Measurements from ENCODE around the gene TRABD. TPM values are rescaled to one million over a fixed set of nuclear protein-coding genes. Genes with fewer than 3 reads are reported as not detected.
"Not testable (repeated sequence)": the region's sequence is repeated elsewhere in the genome, so short reads cannot be mapped to it uniquely, and the experiment has no call there.

The TRABD gene, protein sequence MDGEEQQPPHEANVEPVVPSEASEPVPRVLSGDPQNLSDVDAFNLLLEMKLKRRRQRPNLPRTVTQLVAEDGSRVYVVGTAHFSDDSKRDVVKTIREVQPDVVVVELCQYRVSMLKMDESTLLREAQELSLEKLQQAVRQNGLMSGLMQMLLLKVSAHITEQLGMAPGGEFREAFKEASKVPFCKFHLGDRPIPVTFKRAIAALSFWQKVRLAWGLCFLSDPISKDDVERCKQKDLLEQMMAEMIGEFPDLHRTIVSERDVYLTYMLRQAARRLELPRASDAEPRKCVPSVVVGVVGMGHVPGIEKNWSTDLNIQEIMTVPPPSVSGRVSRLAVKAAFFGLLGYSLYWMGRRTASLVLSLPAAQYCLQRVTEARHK
- total RNA-seq = 10 to 100 TPM; 12.3 to 20.0 TPM

DNA sequence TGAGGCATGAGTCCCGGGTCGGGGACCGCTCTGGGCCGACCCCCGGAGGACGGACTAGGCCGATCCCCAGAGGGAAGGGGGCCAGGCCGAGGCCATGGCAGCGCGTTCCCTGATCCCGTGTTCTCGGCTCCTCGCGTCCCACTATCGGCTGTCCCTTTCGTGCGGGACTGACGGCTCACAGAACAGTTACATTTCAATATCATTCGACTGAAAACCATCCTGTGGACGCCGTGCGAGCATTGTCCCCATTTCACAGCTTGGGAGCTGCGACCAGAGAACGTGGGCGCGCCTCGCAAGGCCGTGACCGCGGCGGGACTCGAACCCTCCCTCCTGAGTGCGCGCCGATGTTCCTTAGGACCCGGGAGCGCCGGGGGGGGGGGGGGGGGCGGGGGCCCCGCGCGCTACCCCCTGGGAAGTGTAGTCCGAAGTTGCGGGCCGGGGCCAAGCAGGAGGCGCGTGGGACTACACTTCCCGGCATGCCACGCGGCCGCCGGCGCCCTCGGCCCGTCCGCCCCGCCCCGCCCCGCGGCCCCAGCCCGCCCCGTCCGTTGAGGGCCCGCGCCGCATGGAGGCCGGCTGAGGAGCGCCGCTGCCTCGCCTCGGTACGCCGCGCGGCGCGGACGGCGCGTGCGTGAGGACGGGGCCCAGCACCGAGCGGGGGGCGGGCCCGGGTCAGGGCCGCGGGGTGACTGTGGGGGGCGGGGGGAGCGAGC, at the start of gene TRABD:
TSS of gene TRABD (plus strand) at position 539 of the 713 bp plus-strand sequence. CDS start 7,148 bp downstream, outside the sequence.
- Histone ChIP-seq H3K9me3 (no peaks in the 10 kb centered on the region), H3K27me3 (no peaks in the 10 kb centered on the region), H3K4me3 (peak within 1 kb of the TSS; percentile 80 to 83), H3K27ac (peak within 1 kb of the TSS; percentile 67 to 85), H3K4me1 (peaks cover 5 to 61% of the 10 kb centered on the region in 2 donors), H3K36me3 (no peaks in the 10 kb centered on the region)
- peak; percentile 86 for DNase-seq (ENCODE audit: low spot score)
- TF ChIP-seq, protein P1, sequence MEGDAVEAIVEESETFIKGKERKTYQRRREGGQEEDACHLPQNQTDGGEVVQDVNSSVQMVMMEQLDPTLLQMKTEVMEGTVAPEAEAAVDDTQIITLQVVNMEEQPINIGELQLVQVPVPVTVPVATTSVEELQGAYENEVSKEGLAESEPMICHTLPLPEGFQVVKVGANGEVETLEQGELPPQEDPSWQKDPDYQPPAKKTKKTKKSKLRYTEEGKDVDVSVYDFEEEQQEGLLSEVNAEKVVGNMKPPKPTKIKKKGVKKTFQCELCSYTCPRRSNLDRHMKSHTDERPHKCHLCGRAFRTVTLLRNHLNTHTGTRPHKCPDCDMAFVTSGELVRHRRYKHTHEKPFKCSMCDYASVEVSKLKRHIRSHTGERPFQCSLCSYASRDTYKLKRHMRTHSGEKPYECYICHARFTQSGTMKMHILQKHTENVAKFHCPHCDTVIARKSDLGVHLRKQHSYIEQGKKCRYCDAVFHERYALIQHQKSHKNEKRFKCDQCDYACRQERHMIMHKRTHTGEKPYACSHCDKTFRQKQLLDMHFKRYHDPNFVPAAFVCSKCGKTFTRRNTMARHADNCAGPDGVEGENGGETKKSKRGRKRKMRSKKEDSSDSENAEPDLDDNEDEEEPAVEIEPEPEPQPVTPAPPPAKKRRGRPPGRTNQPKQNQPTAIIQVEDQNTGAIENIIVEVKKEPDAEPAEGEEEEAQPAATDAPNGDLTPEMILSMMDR (IDR thresholded peaks at IDR 0.05) = no peak

DNA sequence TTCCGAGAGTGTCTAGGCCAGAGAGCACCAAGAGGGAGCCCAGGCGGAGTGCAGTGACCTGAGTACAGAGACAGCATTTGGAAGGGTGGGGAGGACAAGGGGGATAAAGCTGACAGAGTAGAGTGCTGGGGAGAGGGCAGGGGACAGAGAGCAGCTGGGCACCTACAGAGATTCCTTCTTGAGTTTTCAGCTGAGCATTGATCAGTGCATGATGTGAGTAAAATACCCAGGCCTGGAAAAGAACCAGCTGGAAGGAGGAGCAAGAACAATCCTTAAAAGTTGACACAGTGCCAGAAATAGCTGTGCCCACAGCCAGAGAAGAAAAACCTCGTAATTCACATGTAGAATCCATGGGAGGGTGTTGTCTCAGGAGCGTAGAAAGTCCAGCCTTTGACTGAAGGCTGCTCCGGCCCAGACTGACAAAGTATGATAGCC, 49.1 kb upstream of the TRABD start:
- no peaks in the 10 kb centered on the region for H3K4me1 ChIP-seq
- no peak overlapping the region for H3K27ac ChIP-seq
- DNase-seq (ENCODE audit: low spot score) = no peak
- H3K36me3 ChIP-seq = no peaks in the 10 kb centered on the region
- H3K9me3 ChIP-seq = no peaks in the 10 kb centered on the region
- no peaks in the 10 kb centered on the region for H3K27me3 ChIP-seq
- H3K4me3 ChIP-seq = no peak overlapping the region
- TF ChIP-seq, protein P1 (IDR thresholded peaks at IDR 0.05) = no peak

- not testable (repeated sequence) for H3K4me1 ChIP-seq; H3K27me3 ChIP-seq; H3K4me3 ChIP-seq; H3K9me3 ChIP-seq; DNase-seq (ENCODE audit: low spot score); H3K27ac ChIP-seq; H3K36me3 ChIP-seq
Measured at GRCh38 chr22:50137277-50137676, 48.4 kb upstream of the TRABD start.

DNA sequence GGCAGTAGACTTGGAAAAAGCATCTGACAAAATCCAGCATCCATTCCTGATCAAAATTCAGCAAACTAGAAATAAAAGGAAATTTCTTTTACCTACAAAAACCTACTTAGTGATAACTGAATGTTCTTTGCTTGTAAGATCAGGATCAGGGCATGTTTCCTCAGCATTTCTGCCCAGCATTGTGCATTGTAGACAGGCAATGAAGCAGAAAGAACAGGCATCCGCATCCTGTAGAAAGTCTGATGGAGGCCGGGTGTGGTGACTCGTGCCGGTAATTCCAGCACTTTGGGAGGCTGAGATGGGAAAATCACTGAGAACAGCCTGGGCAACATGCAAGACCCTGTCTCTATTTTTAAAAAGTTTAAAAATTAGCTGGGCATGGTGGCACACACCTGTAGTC, 47.7 kb upstream of the TRABD start:
- no peak for DNase-seq (ENCODE audit: low spot score)
- Histone ChIP-seq H3K36me3 (no peaks in the 10 kb centered on the region), H3K27me3 (no peaks in the 10 kb centered on the region), H3K27ac (no peak overlapping the region), H3K4me3 (no peak overlapping the region), H3K9me3 (no peaks in the 10 kb centered on the region), H3K4me1 (no peaks in the 10 kb centered on the region)
- TF ChIP-seq, protein P1 (IDR thresholded peaks at IDR 0.05) = no peak

GRCh38 chr22:50138988-50139387, 46.7 kb upstream of the TRABD start:
- TF ChIP-seq, protein P1 (IDR thresholded peaks at IDR 0.05) = no peak
- DNase-seq (ENCODE audit: low spot score) = no peak
- no peak overlapping the region for H3K27ac ChIP-seq
- H3K27me3 ChIP-seq = no peaks in the 10 kb centered on the region
- no peaks in the 10 kb centered on the region for H3K36me3 ChIP-seq
- no peaks in the 10 kb centered on the region for H3K9me3 ChIP-seq
- H3K4me3 ChIP-seq = no peak overlapping the region
- no peaks in the 10 kb centered on the region for H3K4me1 ChIP-seq

DNA sequence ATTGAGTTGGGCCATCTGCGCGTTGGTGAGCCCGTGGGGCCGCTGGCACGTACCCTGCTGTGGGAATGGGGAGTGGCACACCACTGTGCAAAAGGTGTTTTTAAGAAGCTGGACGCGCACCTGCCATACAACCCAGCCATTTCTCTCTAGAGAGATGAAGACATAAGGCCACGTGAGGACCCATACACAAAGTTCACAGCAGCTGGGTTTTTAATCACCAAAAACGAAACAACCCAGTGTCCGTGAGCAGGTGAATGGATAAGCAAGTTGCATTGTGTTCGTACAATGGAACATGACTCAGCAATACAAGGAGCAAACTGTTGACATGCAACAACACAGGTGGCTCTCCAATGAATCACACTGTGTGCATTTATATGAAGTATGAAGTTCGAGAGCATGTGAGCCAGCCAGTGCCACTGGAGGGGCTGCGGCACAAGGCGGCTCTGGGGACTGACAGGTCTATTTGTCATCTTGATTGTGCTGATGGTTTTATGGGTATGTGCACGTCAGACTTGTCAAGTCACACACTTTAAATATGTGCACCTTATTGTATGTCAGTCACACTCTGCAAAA, 45.8 kb upstream of the TRABD start:
- no peaks in the 10 kb centered on the region for H3K27me3 ChIP-seq
- TF ChIP-seq, protein P1 (IDR thresholded peaks at IDR 0.05) = no peak
- H3K4me1 ChIP-seq = no peaks in the 10 kb centered on the region

More for the DNA sequence above, 45.8 kb upstream of the TRABD start:
- no peak for DNase-seq (ENCODE audit: low spot score)
- no peak overlapping the region for H3K27ac ChIP-seq
- H3K9me3 ChIP-seq = no peaks in the 10 kb centered on the region
- no peak overlapping the region for H3K4me3 ChIP-seq
- no peaks in the 10 kb centered on the region for H3K36me3 ChIP-seq
